UCSD-AML1 (cell line): ENCODE results near the gene COPG1.
"Not testable (repeated sequence)": the region's sequence is repeated elsewhere in the genome, so short reads cannot be mapped to it uniquely, and the experiment has no call there.

Experiments
- DNase-seq: peaks from one replicate; lab custom pipeline; 2025; ENCODE audit not compliant: unreplicated experiment; lab: John Stamatoyannopoulos, UW

The COPG1 gene

GRCh38 chr3:129249284-129250065 lies at the start of gene COPG1:
TSS of gene COPG1 (plus strand) at chr3:129249606. CDS start at chr3:129249710, 104 bp downstream.
- peak; percentile 94 for DNase-seq

GRCh38 chr3:129204473-129204872 lies 44.9 kb upstream of the COPG1 start:
- no peak for DNase-seq

GRCh38 chr3:129205109-129205832 lies 44.1 kb upstream of the COPG1 start:
- no peak for DNase-seq

- DNase-seq: no peak
Measured at GRCh38 chr3:129207479-129207878, 41.9 kb upstream of the COPG1 start.

GRCh38 chr3:129211345-129211744 lies 38.1 kb upstream of the COPG1 start:
- no peak for DNase-seq

GRCh38 chr3:129211772-129212171 lies 37.6 kb upstream of the COPG1 start:
- DNase-seq: no peak

- no peak for DNase-seq
Measured at GRCh38 chr3:129213238-129213637, 36.2 kb upstream of the COPG1 start.

- no peak for DNase-seq
Measured at GRCh38 chr3:129218742-129219141, 30.7 kb upstream of the COPG1 start.

GRCh38 chr3:129224387-129224786 lies 25.0 kb upstream of the COPG1 start:
- DNase-seq: not testable (repeated sequence)

- DNase-seq: peak; percentile 65
Measured at GRCh38 chr3:129224984-129225393, 24.4 kb upstream of the COPG1 start.

- no peak for DNase-seq
Measured at GRCh38 chr3:129226374-129226773, 23.0 kb upstream of the COPG1 start.

- peak; percentile 46 for DNase-seq
Measured at GRCh38 chr3:129228891-129229585, 20.4 kb upstream of the COPG1 start.

- DNase-seq: no peak
Measured at GRCh38 chr3:129230311-129231019, 18.9 kb upstream of the COPG1 start.

- DNase-seq: no peak
Measured at GRCh38 chr3:129231331-129232119, 17.9 kb upstream of the COPG1 start.

GRCh38 chr3:129233538-129233937 lies 15.9 kb upstream of the COPG1 start:
- DNase-seq: peak; percentile 67

- no peak for DNase-seq
Measured at GRCh38 chr3:129234441-129234840, 15.0 kb upstream of the COPG1 start.

- no peak for DNase-seq
Measured at GRCh38 chr3:129235344-129235917, 14.0 kb upstream of the COPG1 start.

- no peak for DNase-seq
Measured at GRCh38 chr3:129238945-129239705, 10.3 kb upstream of the COPG1 start.

- no peak for DNase-seq
Measured at GRCh38 chr3:129239991-129240390, 9.4 kb upstream of the COPG1 start.
